GM20000 (cell line): ENCODE data around the gene UPF2.

ENCODE experiments used
- DNase-seq: peaks from one replicate; pipeline ENCODE4 v3.0.0; 2012; ENCODE audit warnings: low spot score
- CTCF ChIP-seq: IDR thresholded peaks from 2 replicates; pipeline ENCODE4 v1.5.1; 2012; ENCODE audit warnings: mild to moderate bottlenecking, control low read depth; ENCODE audit errors: extremely low read depth, missing control alignments

Gene UPF2

DNA sequence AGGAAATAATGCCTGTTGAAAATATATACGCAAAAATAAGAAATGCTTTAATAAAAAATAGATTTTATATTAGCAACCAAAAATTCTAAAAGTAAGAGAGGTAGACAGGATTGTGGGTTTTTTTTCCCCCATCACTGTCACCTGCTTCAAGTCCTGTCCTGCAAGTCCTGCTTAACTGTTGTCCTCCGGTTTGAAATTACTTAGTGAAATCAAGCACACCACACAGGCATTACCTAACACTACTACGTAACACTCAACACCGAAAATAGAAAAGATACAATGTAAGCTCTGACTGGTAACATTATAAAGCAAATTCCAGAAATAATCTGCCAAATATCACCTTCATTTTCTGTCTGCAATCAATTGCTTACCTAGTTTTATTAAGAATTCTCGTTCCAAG, 90.9 kb downstream of the UPF2 start:
- TF ChIP-seq CTCF, result no peak
- DNase-seq, result no peak

GRCh38 chr10:11950325-11951018, 92.1 kb downstream of the UPF2 start:
- no peak for TF ChIP-seq CTCF
- DNase-seq, result no peak

GRCh38 chr10:11949152-11949551, 93.5 kb downstream of the UPF2 start:
- TF ChIP-seq CTCF, result no peak
- no peak for DNase-seq

DNA sequence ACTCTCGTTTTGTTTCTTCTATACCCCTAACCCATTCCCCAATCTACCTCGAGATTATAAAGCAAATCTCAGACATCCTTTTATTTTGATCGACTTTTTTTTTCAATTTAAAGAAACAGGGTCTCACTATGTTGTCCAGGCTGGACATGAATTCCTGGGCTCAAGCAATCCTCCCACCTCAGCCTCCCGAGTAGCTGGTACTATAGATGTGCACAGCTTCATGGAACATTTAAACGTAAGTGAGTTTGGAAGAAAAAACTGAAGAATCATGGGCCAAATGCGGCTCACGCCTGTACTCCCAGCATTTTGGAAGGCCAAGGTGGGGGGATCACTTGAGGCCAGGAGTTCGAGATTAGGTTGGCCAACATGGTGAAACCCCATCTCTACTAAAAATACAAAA, 96.0 kb downstream of the UPF2 start:
- TF ChIP-seq CTCF, result no peak
- no peak for DNase-seq

DNA sequence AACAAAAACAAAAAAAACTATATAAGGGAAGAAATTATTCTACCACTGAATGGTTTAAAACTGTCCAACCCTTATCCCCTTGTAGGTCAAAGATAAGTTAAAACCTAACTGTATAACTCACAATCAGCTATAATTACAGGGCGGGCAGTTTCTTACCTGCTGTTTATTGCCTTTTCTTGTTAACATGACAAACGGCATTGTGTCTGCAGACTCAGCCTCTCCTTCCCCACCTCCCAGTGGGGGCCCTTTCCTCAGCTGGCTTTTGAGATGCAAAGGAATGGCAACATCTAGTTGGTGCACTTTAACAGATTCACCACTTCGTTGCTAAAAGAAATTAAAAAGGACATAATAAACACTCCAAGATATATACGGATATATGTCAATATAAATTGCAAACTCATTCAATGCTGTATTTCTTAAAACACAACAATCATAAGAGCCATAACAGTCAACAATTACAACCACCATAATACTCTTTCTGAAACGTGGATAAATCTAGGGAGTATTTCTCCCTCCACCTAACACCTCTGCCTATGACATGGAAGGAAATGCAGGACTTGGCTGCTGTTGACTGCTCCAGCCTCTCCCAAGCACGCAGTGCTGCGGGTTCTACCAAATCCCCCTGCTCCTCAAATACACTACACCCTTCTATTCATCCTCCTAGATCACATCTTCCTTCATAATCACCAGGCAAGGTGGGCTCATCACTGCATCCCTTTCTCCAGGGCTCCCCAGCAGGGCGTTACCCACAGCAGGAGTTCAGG, 106.0 kb downstream of the UPF2 start:
- TF ChIP-seq CTCF, result no peak
- no peak for DNase-seq

DNA sequence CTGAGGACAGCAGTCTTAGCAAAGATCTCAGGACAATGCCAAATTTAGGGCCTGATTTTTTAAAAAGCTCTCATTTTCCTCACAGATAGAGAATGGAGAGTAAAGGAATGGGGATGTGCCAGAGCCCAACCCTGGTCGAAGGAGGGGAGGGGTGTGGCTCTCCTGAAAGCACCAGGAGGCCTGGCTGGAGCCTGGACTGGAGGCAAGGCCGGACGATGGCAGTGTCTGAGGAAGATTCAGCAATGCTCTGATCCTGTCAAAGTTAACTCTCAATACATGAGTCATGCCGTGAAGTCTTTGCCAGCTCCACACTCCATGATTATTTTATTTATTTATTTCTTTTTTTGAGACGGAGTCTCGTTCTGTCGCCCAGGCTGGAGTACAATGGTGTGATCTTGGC, 108.3 kb downstream of the UPF2 start:
- TF ChIP-seq CTCF, result no peak
- DNase-seq, result no peak

DNA sequence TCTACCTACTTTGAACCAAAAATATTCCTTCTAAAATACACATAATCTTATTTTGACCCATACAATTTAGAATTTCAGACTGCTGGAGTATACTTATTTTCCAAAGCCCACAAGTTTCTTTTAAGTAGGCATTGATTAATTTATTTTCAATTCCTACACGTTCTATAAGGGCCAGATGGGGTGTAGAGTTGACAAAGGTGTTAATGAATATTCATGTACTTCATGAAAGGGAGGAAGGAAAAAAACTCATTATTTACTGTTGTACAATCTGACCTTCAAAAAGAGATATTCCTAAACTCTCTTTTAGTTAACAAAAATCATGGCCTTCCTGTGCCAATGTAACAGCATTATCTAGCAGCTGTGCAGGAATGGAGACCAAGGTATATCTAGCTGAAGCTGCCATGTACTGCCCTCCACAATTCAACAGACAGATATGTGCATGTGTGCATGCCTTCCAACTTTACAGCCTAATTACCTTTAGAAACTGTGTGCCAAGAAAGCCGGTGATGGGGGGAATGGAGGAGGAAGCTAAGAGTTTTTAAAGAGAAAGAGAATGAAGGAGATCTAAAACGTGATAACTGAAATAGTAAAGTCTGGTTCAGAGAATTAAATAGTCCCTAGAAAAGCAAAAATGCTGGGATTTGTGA, 108.9 kb downstream of the UPF2 start:
- no peak for TF ChIP-seq CTCF
- no peak for DNase-seq
